HG02973 (cell line): ENCODE measurements around the gene CASP2.

Experiments
- ATAC-seq: cut with Tn5 transposase; IDR thresholded peaks from one replicate; pipeline ENCODE4 v1.9.1; 2021; ENCODE audit warnings: moderate library complexity; ENCODE audit not compliant: unreplicated experiment

CASP2 gene

DNA sequence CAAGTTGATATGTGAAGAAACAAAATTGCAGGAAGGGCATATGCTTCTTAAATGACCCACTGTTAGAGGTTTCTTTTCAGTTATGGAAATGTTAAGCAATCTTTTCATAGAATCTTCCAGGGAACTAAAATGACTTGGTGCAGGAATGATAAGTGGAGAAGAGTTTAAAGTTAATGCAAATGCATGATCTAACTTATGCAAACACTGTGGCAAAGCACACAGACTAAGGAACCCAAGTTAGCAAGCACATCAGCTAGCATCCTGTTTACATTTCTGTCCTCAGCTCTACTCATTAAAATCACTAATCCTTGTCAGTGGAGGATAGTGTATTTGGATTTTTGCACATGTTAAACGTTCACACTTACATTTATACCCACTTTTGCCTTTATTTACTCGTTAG lies 37.1 kb downstream of the CASP2 start:
- ATAC-seq, result peak; percentile 42

DNA sequence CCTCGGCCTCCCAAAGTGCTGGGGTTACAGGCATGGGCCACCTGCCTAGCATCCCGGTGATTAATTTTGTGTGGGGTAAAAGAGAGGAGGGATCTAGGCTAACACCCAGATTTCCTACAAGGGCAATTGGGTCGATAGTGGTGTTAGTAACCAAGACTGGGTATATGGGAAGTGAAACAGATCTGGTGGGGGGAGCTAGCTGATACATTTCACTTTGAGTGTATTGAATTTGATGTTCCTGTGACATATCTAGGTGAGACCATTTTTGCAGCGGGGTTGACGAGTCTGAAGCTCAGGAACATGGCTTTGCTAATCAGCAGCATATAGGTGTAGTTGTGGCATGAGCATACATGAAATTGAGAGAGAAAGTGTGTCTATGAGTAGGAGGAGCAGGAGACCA lies 39.8 kb downstream of the CASP2 start:
- ATAC-seq, result peak; percentile 68

DNA sequence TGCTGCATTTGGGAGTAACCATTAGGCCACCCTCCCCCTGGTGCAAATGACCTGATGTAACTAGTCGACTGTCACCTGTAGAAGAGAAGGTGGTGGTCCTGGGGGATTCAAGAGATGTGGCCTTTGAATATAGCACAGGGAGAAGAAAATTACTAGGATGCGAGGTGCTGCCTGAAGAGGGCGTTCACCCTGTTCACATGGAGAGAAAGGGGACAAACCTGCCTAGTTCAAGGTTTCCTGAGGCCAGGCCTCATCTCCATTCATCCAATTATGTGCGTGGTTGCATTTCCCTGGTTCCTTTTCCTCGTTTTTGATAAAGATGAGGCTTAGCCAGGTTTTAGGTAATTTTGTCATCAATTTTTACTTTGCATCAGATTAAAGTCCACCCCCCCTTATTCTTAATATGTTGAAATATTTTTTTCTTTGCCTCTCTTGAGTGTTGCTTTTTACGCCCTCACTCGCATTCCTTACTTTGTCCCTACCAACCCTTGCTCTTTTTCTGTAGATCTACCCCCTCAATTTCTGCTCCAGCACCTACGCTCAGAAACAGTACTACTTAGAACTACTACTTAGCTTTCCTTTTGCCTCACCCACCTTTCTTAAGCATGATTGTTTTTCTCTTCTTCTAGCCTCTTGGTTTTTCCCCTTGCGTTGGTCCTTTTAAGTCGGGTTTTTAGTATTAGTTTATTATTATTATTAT lies 41.5 kb downstream of the CASP2 start:
- ATAC-seq, result no peak

DNA sequence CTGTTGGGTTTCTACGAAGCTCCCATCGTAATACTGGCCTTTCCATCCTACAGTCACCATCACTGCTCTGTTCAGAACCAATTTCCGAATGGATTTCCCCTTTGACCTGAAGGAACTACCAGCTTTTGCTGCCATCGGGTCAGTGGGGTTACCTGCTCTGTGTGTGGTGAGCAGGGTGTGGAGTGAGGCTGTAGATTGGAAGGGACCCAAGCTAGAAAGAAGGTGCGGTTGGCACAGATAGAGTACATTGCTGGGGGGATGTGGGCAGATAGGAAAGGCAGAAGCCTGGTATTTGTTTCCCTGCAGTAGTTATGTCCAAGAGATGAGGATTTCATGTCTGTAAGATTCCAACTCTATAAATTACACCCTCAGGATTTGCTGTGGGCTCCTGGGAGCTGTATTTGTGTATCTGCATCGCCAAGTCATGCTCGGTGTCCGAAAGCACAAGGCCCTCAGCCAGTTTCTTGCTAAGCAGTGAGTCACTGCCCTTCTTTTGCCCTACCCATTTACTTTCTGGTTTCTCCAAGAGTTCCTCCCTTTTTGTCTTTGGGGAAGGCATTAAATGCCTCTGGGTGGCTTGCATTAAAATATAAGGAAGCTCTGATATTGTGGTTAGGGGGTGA lies 43.1 kb downstream of the CASP2 start:
- no peak for ATAC-seq

DNA sequence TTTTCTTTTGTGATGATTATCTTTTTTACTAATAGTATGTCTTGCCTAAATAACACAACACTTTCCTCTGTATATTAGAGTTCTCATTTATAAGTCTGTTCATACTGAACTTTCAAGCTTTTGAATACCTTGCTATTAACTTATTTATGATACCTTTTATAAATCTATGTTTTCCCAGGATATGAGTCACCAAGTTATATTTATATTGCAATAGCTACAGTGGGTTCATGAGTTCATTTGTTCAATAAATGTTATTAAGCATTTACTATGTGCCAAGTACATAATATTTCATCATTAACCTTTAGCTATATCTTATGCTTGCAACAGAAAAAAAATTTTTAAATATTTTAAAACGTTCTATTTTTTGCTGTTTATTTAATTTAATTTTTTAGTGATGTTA lies 46.1 kb downstream of the CASP2 start:
- no peak for ATAC-seq

DNA sequence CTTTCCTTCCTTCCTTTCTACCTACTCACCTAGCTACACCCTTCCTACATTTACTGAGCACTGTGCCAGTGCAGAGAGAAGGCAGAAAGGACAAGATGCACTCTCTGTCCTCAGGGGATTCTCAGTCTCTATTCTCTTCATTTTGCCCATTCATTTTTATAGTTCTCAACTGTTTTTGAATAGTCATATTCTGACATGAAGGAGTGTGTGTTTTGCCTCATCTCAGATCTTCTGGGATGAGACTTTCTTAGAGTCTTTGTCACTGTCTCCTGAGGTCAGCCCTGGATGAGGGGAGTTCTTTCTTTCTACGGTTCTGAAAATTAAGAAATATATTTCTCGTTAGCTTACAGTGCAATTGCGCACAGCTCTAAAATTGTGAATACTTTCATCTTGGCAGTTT lies 49.1 kb downstream of the CASP2 start:
- ATAC-seq, result no peak

DNA sequence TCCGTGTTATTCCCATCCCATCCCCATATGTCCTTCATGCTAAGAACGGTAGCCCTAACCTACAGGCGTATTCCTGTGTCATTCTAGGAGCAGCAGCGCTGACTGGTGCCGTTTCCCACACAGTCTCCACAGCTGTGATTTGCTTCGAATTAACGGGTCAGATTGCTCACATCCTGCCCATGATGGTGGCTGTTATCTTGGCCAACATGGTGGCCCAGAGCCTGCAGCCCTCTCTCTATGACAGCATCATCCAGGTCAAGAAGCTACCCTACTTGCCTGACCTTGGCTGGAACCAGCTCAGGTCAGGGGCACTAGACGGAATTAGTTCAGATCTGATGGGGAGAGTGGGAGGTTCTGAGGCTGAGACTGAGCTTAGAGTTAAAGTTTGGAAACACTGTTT lies 53.7 kb downstream of the CASP2 start:
- no peak for ATAC-seq

DNA sequence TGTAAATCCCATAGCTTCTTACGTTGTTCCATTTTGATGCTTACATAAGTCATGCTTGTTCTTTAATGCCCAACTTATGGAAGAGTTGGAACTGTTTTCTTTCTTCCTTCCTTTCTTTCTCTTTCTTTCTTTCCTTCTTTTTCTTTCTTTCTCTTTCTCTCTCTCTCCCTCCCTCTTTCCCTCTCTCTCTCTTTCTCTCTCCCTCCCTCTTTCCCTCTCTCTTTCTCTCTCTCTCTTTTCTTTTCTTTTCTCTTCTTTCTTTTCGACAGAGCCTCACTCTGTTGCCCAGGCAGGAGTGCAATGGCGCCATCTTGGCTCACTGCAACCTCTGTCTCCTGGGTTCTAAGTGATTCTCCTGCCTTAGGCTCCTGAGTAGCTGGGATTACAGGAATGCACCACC lies 55.4 kb downstream of the CASP2 start:
- no peak for ATAC-seq

DNA sequence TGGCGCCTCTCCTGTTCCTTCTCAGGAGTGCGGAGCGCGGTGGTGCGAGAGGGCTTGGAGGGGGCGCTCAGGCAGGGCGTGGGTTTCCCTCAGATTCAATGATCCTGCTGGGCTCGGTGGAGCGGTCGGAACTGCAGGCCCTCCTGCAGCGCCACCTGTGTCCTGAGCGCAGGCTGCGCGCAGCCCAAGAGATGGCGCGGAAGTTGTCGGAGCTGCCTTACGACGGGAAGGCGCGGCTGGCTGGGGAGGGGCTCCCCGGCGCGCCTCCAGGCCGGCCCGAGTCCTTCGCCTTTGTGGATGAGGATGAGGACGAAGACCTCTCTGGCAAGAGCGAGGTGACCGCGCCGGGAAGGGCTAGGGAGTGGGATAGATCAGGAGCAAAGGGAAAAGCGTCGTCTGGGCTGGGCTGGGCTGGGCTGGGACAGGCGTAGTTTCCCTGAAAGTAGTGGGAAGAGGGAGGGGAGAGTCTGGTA lies 57.3 kb downstream of the CASP2 start:
- peak; percentile 88 for ATAC-seq

DNA sequence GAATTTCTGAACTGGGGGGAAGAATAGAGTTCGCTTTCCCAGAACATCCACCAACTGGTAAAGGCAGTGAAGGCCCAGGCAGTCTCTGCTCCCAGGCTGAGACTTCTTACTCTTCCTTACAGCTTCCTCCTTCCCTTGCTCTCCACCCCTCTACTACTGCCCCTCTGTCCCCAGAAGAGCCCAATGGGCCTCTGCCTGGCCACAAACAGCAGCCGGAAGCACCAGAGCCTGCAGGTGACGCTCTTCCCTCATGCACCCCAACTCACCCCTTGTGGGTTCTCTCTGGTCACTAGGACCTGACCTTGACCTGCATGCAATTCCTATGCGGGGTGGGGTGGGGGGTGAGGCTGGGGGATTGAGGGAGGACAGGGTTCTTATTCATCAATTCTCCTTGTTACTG lies 57.9 kb downstream of the CASP2 start:
- ATAC-seq, result no peak

DNA sequence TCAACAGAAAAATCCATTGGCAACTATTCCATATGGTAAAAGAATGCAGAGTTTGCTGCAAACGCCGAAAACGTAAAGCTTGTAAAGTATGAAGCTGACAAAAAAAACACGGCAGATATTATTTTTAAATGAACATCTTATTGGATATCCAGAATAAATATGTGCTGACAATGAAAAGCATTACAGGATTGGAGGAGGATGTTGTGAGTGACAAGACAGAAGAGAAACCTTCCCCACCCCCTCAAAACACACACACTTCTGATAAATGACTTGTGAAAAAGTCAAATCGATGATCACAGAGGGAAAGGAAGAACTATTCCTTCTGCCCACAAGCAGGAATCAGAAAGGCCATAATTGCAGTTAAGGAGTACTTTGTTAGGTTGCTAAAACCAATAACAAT lies 59.8 kb downstream of the CASP2 start:
- no peak for ATAC-seq

DNA sequence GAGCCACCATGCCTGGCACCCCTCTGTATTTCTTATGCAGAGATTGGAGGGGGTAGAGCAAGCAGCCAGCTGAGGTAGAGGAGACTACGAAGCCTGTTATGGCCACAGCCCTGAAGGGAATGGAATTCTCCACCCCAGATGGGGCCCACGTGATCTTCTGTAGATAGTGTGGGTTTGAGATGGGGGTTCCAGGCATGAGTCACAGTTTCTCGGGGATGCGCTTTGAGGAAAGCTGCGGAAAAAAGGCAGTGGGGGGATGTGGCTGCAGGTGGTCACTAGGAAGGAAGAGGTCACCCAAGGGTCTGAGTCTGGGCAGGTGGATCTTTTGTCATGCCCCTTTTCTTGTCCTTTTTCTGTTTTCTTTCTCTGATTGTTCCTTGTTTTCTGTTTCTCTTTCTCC lies 62.9 kb downstream of the CASP2 start:
- no peak for ATAC-seq

DNA sequence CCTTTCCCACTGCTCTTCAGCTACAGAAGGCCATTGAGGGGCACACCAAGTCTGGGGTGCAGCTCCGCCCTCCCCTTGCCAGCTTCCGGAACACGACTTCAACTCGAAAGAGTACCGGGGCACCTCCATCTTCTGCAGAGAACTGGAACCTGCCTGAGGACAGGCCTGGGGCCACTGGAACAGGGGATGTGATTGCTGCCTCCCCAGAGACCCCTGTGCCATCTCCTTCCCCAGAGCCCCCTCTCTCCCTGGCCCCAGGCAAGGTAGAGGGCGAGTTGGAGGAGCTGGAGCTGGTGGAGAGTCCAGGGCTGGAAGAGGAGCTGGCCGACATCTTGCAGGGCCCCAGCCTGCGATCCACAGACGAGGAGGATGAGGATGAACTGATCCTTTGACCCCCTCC lies 63.4 kb downstream of the CASP2 start:
- ATAC-seq, result no peak

DNA sequence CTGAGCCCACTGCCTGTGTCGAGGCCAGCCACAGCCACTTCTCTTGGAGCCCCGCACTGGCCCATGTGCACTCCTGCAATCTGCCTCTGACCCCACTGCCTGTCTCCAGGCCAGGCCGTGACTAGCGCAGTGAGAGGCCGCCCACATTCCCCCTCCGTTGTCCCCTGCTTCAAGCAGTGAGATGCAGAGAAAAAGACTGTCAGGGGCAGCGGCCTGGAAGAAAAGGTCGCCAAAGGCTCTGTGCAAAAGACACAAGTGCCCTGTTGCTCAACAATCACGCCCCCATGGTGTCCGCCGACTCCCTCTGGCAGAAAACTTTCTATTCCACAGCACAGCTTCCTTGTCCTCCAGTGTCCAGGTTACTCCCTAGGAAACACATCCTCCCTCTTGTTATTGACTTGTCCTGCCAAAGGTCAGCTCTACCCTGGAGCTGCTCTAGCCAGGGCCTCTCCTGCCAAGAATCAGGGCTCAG lies 64.4 kb downstream of the CASP2 start:
- ATAC-seq, result no peak

DNA sequence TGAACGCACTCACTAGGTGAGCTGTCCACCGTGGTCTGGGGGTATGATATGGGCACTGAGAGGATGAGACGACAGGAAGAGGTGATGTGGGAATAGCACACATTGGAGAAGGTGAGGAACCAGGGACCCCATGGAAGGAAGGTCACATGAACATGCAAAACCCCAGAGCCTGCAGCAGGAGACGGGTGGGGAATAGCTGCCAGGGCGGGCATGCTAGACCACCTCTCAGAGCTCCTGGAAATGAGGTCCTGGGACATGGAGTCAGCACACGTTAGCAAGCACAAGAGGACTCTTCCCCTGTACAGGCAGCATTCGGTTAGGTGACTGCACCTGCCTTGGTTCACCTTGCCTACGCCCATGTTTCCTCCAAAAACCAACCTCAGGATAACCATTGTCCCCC lies 66.2 kb downstream of the CASP2 start:
- ATAC-seq, result no peak

DNA sequence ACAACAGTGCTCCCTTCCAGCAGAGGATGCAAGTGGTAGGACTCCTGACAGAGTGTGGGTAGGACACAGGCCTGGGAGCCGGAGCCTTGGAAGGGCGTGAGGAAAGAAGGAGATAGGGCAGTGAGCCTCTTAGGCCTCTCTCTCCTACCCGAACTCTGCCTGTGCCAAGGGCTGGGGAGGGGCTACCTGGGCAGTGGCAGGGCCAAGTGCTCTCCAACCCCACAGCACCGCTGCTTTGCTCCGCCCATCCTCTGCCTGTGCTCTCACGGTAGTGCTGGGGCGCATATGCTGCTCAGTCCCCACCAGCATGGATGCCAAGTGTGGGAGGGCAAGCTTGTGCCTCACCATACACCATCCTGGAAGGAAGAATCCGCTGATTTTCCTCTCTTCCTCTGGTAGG lies 66.8 kb downstream of the CASP2 start:
- ATAC-seq, result no peak

DNA sequence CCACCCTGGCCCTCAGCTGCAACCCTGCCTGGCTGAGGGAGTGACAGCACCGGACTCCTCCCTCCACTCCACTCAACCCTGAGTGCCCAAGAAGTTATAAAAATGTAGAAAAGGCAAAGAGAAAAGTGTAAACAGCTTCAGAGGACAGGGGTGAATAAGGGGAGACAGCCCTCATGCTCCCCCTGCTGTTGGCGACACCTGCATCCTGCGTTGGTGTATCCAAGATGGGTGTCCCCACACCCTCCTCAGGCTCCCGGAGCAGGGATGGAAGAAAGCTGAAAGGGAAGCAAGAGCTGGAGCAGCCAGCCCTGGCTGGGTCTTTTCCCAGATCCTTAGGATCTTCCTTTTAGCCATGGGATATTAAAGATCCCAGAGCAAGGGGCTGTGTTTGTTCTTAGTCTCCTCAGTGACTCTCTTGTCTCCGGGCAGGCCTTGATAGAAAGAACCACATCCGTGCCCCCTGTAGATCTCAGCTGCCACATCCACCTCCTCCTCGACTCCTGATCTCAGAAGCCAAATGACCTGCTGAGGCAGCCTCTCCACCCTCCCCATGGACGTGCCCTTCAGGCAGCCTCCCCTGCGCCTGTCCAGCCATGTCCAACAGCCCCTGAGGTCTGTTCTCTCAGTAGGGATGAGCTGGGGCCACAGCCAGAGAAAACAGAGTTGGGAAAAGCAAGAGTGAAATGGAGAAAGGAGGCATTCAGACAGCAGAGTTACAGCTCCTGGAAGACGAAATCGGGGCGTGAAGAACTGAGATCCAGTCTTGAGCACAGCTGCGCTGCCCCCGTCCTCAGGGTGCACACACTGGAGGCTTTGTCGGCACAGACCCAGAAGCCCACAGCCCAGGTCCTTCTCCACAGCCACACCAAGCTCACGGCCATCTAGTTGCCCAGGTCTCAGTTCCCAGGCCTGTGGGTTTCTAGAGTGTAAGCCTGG lies 67.6 kb downstream of the CASP2 start:
- no peak for ATAC-seq

DNA sequence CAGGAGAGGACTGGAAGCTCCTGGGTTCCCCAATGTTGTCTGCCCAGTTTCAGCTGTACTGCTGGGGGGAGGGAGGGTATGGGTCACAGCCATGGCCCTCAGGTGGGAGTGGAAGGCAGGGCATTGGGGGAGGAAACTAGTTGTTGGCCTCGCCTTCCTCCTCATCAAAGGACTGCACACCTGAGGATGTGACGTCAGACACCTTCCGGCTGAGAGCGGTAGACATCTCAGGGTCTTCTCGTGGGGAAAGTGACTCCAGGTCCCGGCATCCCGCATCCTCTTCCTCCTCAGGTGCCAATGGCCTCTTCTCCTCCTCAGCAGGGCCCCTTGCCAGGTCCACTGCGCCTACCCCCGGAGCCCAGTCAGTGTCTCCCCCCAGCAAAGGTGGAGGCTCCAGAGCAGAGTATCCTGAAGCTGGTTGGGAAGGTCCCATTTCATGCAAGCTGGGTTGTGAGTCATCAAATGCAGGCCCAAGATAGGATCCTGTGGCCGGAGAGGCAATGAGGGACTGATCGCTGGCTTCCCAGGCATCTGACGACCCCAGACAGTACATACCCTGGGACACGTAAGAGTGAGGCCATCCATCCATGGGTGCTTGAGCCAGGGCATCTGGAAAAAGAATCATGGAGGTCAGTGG lies 68.4 kb downstream of the CASP2 start:
- no peak for ATAC-seq
